Lower leg skin (tissue), 3 donors: ENCODE results near the gene ENAM.

Source experiments
- CTCF ChIP-seq, 3 donors: fragments of 450-650 bp; IDR thresholded peaks; one replicate each; pipeline ENCODE4 v1.5.1; 2016; ENCODE audit warnings: antibody characterized with exemption in 3 of 3, mild to moderate bottlenecking in 3 of 3, moderate library complexity in 2 of 3
- POLR2A ChIP-seq, 2 donors: fragments of 450-650 bp; IDR thresholded peaks; one replicate each; pipeline ENCODE4 v1.6.1; 2016 to 2017; ENCODE audit warnings: antibody characterized with exemption in 2 of 2, mild to moderate bottlenecking in 1 of 2, moderate library complexity in 1 of 2

- TF ChIP-seq CTCF (IDR thresholded peaks at IDR 0.05), result no peak
- no peak for TF ChIP-seq POLR2A (IDR thresholded peaks at IDR 0.05)
Measured at GRCh38 chr4:70632028-70632427, 3.5 kb downstream of the ENAM start.
